ENCODE data around the gene HMGXB3. TPM values are rescaled to one million over a fixed set of nuclear protein-coding genes. Genes with fewer than 3 reads are reported as not detected.

Gene HMGXB3
- total RNA-seq, 4 donors from 2014 or later = 19.7 to 27.0 (median 23.9) TPM

GRCh38 chr5:150069672-150070627 is 69.4 kb downstream of the HMGXB3 start:
- ATAC-seq = no peak
- in situ Hi-C loops (cut with MboI; ENCODE audit: low sequenced_read_pairs in 4 of 4) (no loop called here), intact Hi-C loops (cut with DNase I; ENCODE audit: low total_unique reads) (no loop called here)
- H3K4me1 ChIP-seq = no peaks in the 10 kb centered on the region
- H3K36me3 ChIP-seq = no peaks in the 10 kb centered on the region
- no peaks in the 10 kb centered on the region for H3K27me3 ChIP-seq
- H3K4me3 ChIP-seq = no peak overlapping the region
- no peak for DNase-seq
- TF ChIP-seq CTCF (IDR thresholded peaks at IDR 0.05 in 4 of 5, conservative IDR thresholded peaks at IDR 0.05 in 1 of 5) = no peak
- TF ChIP-seq POLR2A (IDR thresholded peaks at IDR 0.05) = no peak
- no peaks in the 10 kb centered on the region for H3K9me3 ChIP-seq
- H3K27ac ChIP-seq = no peak overlapping the region

DNA sequence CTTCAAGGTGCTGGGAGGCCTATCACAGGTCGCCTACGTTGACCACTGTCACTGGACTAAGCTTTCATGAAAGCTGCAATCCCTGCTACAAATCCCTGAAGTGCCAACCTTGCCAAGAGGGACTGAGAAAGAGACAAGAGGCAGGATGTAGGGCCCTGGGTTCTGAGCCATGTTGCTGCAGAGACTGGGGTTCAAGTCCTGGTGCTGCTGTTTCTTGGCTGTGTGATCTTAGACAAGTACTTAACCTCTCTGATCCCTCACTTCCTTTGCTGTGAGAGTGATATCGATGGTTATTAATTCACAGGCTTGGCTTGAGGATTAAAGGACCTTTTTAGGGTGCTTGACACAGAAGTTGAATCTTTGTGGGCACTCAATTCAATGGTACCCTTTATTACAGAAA is 70.3 kb downstream of the HMGXB3 start:
- Histone ChIP-seq H3K4me1 (no peaks in the 10 kb centered on the region), H3K4me3 (no peak overlapping the region), H3K27ac (no peak overlapping the region), H3K27me3 (no peaks in the 10 kb centered on the region), H3K9me3 (no peaks in the 10 kb centered on the region), H3K36me3 (no peaks in the 10 kb centered on the region)
- in situ Hi-C loops (cut with MboI; ENCODE audit: low sequenced_read_pairs in 4 of 4) = no loop called here
- ATAC-seq (no peak), DNase-seq (no peak)
- intact Hi-C loops (cut with DNase I; ENCODE audit: low total_unique reads) = no loop called here
- TF ChIP-seq CTCF (IDR thresholded peaks at IDR 0.05 in 4 of 5, conservative IDR thresholded peaks at IDR 0.05 in 1 of 5) (no peak), POLR2A (IDR thresholded peaks at IDR 0.05) (no peak)

GRCh38 chr5:150073086-150073625 is 72.6 kb downstream of the HMGXB3 start:
- Histone ChIP-seq H3K4me1 (no peaks in the 10 kb centered on the region), H3K36me3 (no peaks in the 10 kb centered on the region), H3K27me3 (no peaks in the 10 kb centered on the region), H3K27ac (no peak overlapping the region), H3K9me3 (no peaks in the 10 kb centered on the region), H3K4me3 (no peak overlapping the region)
- ATAC-seq (no peak), DNase-seq (no peak)
- no peak for TF ChIP-seq CTCF (IDR thresholded peaks at IDR 0.05 in 4 of 5, conservative IDR thresholded peaks at IDR 0.05 in 1 of 5)
- TF ChIP-seq POLR2A (IDR thresholded peaks at IDR 0.05) = no peak
- in situ Hi-C loops (cut with MboI; ENCODE audit: low sequenced_read_pairs in 4 of 4) = no loop called here
- intact Hi-C loops (cut with DNase I; ENCODE audit: low total_unique reads) = no loop called here

- Histone ChIP-seq H3K27me3 (no peaks in the 10 kb centered on the region), H3K4me1 (no peaks in the 10 kb centered on the region), H3K27ac (no peak overlapping the region), H3K36me3 (no peaks in the 10 kb centered on the region), H3K4me3 (no peak overlapping the region), H3K9me3 (no peaks in the 10 kb centered on the region)
- intact Hi-C loops (cut with DNase I; ENCODE audit: low total_unique reads) = no loop called here
- no peak for ATAC-seq
- in situ Hi-C loops (cut with MboI; ENCODE audit: low sequenced_read_pairs in 4 of 4) = no loop called here
- no peak for DNase-seq
- TF ChIP-seq CTCF (IDR thresholded peaks at IDR 0.05 in 4 of 5, conservative IDR thresholded peaks at IDR 0.05 in 1 of 5) (no peak), POLR2A (IDR thresholded peaks at IDR 0.05) (no peak)
These were observed 73.1 kb downstream of the HMGXB3 start for GRCh38 chr5:150073677-150074076.
